IMR-90 (cell line): ENCODE results near the gene TUBGCP6. TPM values are rescaled to one million over a fixed set of nuclear protein-coding genes. Genes with fewer than 3 reads are reported as not detected.

Experiments
- ATAC-seq: fragments of 200-7000 bp; cut with Tn5 transposase; 2 replicates; pipeline ENCODE4 v1.9.1; 2020; ENCODE audit warnings: low read depth, mild to moderate bottlenecking, moderate library complexity
- BruUV-seq: library from RNA; stranded (reverse); fragments of 400-500 nt; replicated peaks from 2 replicates; lab custom pipeline; 2021; lab: Mats Ljungman, UMichigan
- CTCF ChIA-PET: fragments of 300-600 bp; formaldehyde crosslinking; extraction: SDS; loops from one replicate; lab custom pipeline; 2021; ENCODE audit warnings: antibody characterized with exemption; lab: Yijun Ruan, JAX
- POLR2A ChIA-PET: fragments of 300-600 bp; sonication (Branson Sonifier 250); formaldehyde crosslinking; loops from one replicate; lab custom pipeline; 2022; ENCODE audit warnings: antibody characterized with exemption; ENCODE audit not compliant: unreplicated experiment; lab: Charles Lee
- DNase-seq: peaks from one replicate; pipeline ENCODE4 v3.0.0; 2013
- H2AFZ ChIP-seq: replicated peaks from 2 replicates; pipeline ENCODE3; 2013; ENCODE audit warnings: low read length, mild to moderate bottlenecking; ENCODE audit not compliant: poor library complexity
- H2AK5ac ChIP-seq: 2 replicates; pipeline ENCODE4 v1.6.1; 2013; ENCODE audit warnings: low read depth, low read length, inconsistent platforms
- H2AK9ac ChIP-seq: replicated peaks from 2 replicates; pipeline ENCODE3; 2013; ENCODE audit warnings: mild to moderate bottlenecking, low read depth, low read length, moderate library complexity; ENCODE audit not compliant: poor library complexity
- H2BK120ac ChIP-seq: 2 replicates; pipeline ENCODE4 v1.6.1; 2013; ENCODE audit warnings: low read depth, low read length, inconsistent platforms
- H2BK15ac ChIP-seq: 3 replicates; pipeline ENCODE4 v1.6.1; 2013; ENCODE audit warnings: low read depth, low read length, inconsistent platforms
- H2BK20ac ChIP-seq: 2 replicates; pipeline ENCODE4 v1.6.1; 2013; ENCODE audit warnings: low read depth, mild to moderate bottlenecking, inconsistent platforms, low read length, moderate library complexity
- H2BK5ac ChIP-seq: 2 replicates; pipeline ENCODE4 v1.6.1; 2013; ENCODE audit warnings: mild to moderate bottlenecking, low read depth, low read length, inconsistent platforms; ENCODE audit not compliant: poor library complexity, severe bottlenecking
- H3K14ac ChIP-seq: replicated peaks from 2 replicates; pipeline ENCODE4 v1.6.1; 2013; ENCODE audit warnings: low read depth, low read length, inconsistent platforms
- H3K18ac ChIP-seq: 2 replicates; pipeline ENCODE4 v1.6.1; 2013; ENCODE audit warnings: low read depth, low read length, control low read depth
- H3K23ac ChIP-seq: 2 replicates; pipeline ENCODE4 v1.6.1; 2013; ENCODE audit warnings: low read depth, low read length, inconsistent platforms
- H3K27ac ChIP-seq: 2 replicates; pipeline ENCODE4 v1.5.1; 2013; ENCODE audit warnings: mild to moderate bottlenecking, control low read depth, low read length; ENCODE audit not compliant: insufficient read depth
- H3K27me3 ChIP-seq: 2 replicates; pipeline ENCODE4 v1.6.1; 2013; ENCODE audit warnings: low read length; ENCODE audit not compliant: control insufficient read depth, insufficient read depth
- H3K36me3 ChIP-seq: 2 replicates; pipeline ENCODE4 v1.6.1; 2013; ENCODE audit warnings: low read length, mixed read lengths; ENCODE audit not compliant: control insufficient read depth, insufficient read depth
- H3K4ac ChIP-seq: 2 replicates; pipeline ENCODE4 v1.6.1; 2013; ENCODE audit warnings: low read depth, low read length, inconsistent platforms
- H3K4me1 ChIP-seq: 2 replicates; pipeline ENCODE4 v1.6.1; 2013; ENCODE audit warnings: low read length, mixed read lengths; ENCODE audit not compliant: control insufficient read depth, insufficient read depth
- H3K4me2 ChIP-seq: 2 replicates; pipeline ENCODE4 v1.6.1; 2013; ENCODE audit warnings: low read depth, mild to moderate bottlenecking, control low read depth, low read length, moderate library complexity
- H3K4me3 ChIP-seq: 2 replicates; pipeline ENCODE4 v1.5.1; 2013; ENCODE audit warnings: low read depth, mild to moderate bottlenecking, control low read depth, low read length, moderate library complexity; ENCODE audit not compliant: insufficient read depth
- H3K56ac ChIP-seq: 2 replicates; pipeline ENCODE4 v1.6.1; 2013; ENCODE audit warnings: low read length, inconsistent platforms; ENCODE audit not compliant: insufficient read depth; ENCODE audit errors: extremely low read depth
- H3K79me1 ChIP-seq, 2 experiments: 2 replicates each; pipeline ENCODE4 v1.6.1; 2013; ENCODE audit warnings: low read length in 2 of 2, inconsistent platforms in 1 of 2, low read depth in 1 of 2
- H3K9ac ChIP-seq: 2 replicates; pipeline ENCODE4 v1.6.1; 2013; ENCODE audit warnings: low read depth, low read length, control low read depth
- H3K9me1 ChIP-seq: 2 replicates; pipeline ENCODE4 v1.6.1; 2013; ENCODE audit warnings: low read length, inconsistent platforms; ENCODE audit not compliant: insufficient read depth
- H3K9me3 ChIP-seq: 2 replicates; pipeline ENCODE4 v1.6.1; 2013; ENCODE audit warnings: low read length; ENCODE audit not compliant: control insufficient read depth, insufficient read depth
- H4K20me1 ChIP-seq: 2 replicates; pipeline ENCODE4 v1.6.1; 2013; ENCODE audit warnings: low read length, inconsistent platforms; ENCODE audit not compliant: insufficient read depth
- H4K5ac ChIP-seq: 2 replicates; pipeline ENCODE4 v1.6.1; 2013; ENCODE audit warnings: mild to moderate bottlenecking, low read depth, low read length, control low read depth
- H4K8ac ChIP-seq, 2 experiments: 2 replicates each; pipeline ENCODE4 v1.6.1; 2013; ENCODE audit warnings: low read depth in 2 of 2, low read length in 2 of 2, control low read depth in 1 of 2, inconsistent platforms in 1 of 2
- H4K91ac ChIP-seq: 2 replicates; pipeline ENCODE4 v1.6.1; 2013; ENCODE audit warnings: low read depth, low read length, inconsistent platforms; ENCODE audit not compliant: insufficient read depth
- BHLHE40 ChIP-seq: fragments of 150-350 bp; IDR thresholded peaks from 2 replicates; pipeline ENCODE4 v1.6.1; 2016; ENCODE audit warnings: mild to moderate bottlenecking, low read depth, low read length
- CEBPB ChIP-seq: IDR thresholded peaks from 2 replicates; pipeline ENCODE4 v1.6.1; 2012; ENCODE audit warnings: low read depth, low read length, improper control_type of control experiment
- CHD1 ChIP-seq: IDR thresholded peaks from 2 replicates; pipeline ENCODE4 v1.6.1; 2012; ENCODE audit warnings: low read depth, low read length, improper control_type of control experiment
- ELK1 ChIP-seq: fragments of 150-350 bp; IDR thresholded peaks from 2 replicates; pipeline ENCODE4 v1.6.1; 2016; ENCODE audit warnings: low read depth, mild to moderate bottlenecking, low read length, moderate library complexity, borderline replicate concordance
- FOS ChIP-seq: fragments of 150-350 bp; IDR thresholded peaks from 2 replicates; pipeline ENCODE4 v1.6.1; 2016; ENCODE audit warnings: low read depth, low read length
- MAZ ChIP-seq: IDR thresholded peaks from 2 replicates; pipeline ENCODE4 v1.6.1; 2012; ENCODE audit warnings: low read depth, mild to moderate bottlenecking, low read length, improper control_type of control experiment, moderate library complexity, borderline replicate concordance
- NFE2L2 ChIP-seq: fragments of 150-350 bp; IDR thresholded peaks from 2 replicates; pipeline ENCODE4 v1.6.1; 2016; ENCODE audit warnings: low read depth, mild to moderate bottlenecking, low read length
- RAD21 ChIP-seq: IDR thresholded peaks from 2 replicates; pipeline ENCODE4 v1.6.1; 2012; ENCODE audit warnings: low read length, improper control_type of control experiment
- RFX5 ChIP-seq: IDR thresholded peaks from 2 replicates; pipeline ENCODE4 v1.8.0; 2012; ENCODE audit warnings: low read depth, mild to moderate bottlenecking, low read length, moderate library complexity
- SMC3 ChIP-seq: fragments of 150-350 bp; IDR thresholded peaks from 2 replicates; pipeline ENCODE4 v1.6.1; 2016; ENCODE audit warnings: low read depth, mild to moderate bottlenecking, antibody characterized with exemption, low read length, moderate library complexity
- USF2 ChIP-seq: fragments of 150-350 bp; IDR thresholded peaks from 2 replicates; pipeline ENCODE4 v1.6.1; 2017; ENCODE audit warnings: mild to moderate bottlenecking, antibody characterized with exemption, low read length, low read depth
- WGBS, 2 experiments: methylation state at CpG; one replicate each; pipeline versions ENCODE4 v1.1.5 to v1.1.7; 2013; ENCODE audit warnings: missing lambda C conversion rate in 2 of 2; ENCODE audit not compliant: insufficient read length in 1 of 2; ENCODE audit errors: extremely low coverage in 2 of 2; 5-methylcytosine and 5-hydroxymethylcytosine counted together
- dilution Hi-C: fragments of 300-500 bp; cut with HindIII; formaldehyde crosslinking; loops from one replicate; pipeline ENCODE4 v1.14.3; 2018; ENCODE audit warnings: low sequenced_read_pairs; ENCODE audit not compliant: unreplicated experiment
- in situ Hi-C: fragments of 300-500 bp; cut with MboI; formaldehyde crosslinking; loops from 3 replicates; pipeline ENCODE4 v1.14.3; 2019; ENCODE audit warnings: low sequenced_read_pairs, inconsistent platforms, mixed read lengths
- intact Hi-C: fragments of 100-400 bp; cut with micrococcal nuclease; formaldehyde crosslinking; loops from 2 replicates; pipeline ENCODE4 v1.10.0; 2022
- polyA plus RNA-seq, 3 experiments: library from polyadenylated mRNA; depleted of rRNA; stranded (reverse); fragments of >200 nt; gene quantifications; 2 replicates each; pipeline ENCODE4 v1.2.3, GENCODE V29; 2012; ENCODE audit warnings: low replicate concordance in 1 of 3
- total RNA-seq: library from RNA; depleted of rRNA; stranded (reverse); fragments of >200 nt; gene quantifications from 2 replicates; pipeline ENCODE4 v1.2.3, GENCODE V29; 2012
- TF ChIP-seq, protein P1 (sequence below): conservative IDR thresholded peaks from 2 replicates; pipeline ENCODE4 v1.5.1; 2012; ENCODE audit warnings: mild to moderate bottlenecking, low read depth, low read length, improper control_type of control experiment

Gene TUBGCP6
- total and polyA plus RNA-seq, 2 of the 4 experiments (the other 2 are of a cell fraction) = 10.8 to 28.6 TPM

DNA sequence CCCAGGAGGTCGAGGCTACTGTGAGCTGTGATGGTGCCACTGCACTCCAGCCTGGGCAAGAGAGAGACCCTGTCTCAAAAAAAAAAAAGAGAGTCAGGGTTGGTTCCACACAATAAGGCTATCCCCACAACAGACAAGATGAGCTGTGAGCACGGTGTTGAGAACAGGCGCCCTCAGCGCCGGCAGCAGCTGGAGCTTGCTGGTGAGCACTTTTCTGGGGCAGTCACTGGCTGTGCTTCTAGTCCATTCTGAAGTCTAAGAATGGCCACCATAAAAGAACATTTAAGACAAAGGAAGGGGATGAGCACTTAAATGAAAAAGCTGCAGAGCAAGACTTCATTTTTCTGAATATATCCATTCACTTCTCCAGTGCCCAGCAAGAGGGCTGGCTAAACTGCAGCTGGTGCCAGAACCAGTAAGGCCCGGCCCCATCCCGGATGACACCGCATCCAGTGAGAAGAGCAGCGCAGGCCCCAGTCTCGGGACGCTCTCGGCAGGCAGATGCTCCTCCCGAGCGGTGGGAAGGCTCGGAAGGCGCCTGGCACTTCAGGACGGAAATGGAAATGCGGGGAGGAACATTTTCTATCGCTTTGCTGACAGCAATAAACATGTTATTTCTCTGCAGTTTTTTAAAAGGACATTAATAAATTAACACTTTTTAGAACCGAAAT lies 12.2 kb downstream of the TUBGCP6 start:
- CTCF ChIA-PET = no interaction called here
- no peak for ATAC-seq

More for the DNA sequence above, 12.2 kb downstream of the TUBGCP6 start:
- H3K23ac ChIP-seq = no peak overlapping the region
- no peaks in the 10 kb centered on the region for H3K9me3 ChIP-seq
- in situ Hi-C loops (no loop called here), intact Hi-C loops (no loop called here), dilution Hi-C loops (no loop called here)
- no peak overlapping the region for H3K56ac ChIP-seq
- H4K91ac ChIP-seq = no peak overlapping the region
- H3K14ac ChIP-seq = no peak overlapping the region
- peaks cover 38% of the 10 kb centered on the region for H3K36me3 ChIP-seq
- H4K20me1 ChIP-seq = peaks cover 34% of the 10 kb centered on the region
- H3K27me3 ChIP-seq = no peaks in the 10 kb centered on the region
- no peak overlapping the region for H2BK20ac ChIP-seq
- H3K27ac ChIP-seq = no peak overlapping the region
- no peak overlapping the region for H4K8ac ChIP-seq
- no peak overlapping the region for H3K4me2 ChIP-seq
- no peak overlapping the region for H3K4me3 ChIP-seq
- TF ChIP-seq RAD21 (no peak), USF2 (no peak), FOS (no peak), RFX5 (no peak), CEBPB (no peak), ELK1 (no peak), CHD1 (no peak), SMC3 (no peak), NFE2L2 (no peak), MAZ (no peak), BHLHE40 (no peak)
- TF ChIP-seq, protein P1, sequence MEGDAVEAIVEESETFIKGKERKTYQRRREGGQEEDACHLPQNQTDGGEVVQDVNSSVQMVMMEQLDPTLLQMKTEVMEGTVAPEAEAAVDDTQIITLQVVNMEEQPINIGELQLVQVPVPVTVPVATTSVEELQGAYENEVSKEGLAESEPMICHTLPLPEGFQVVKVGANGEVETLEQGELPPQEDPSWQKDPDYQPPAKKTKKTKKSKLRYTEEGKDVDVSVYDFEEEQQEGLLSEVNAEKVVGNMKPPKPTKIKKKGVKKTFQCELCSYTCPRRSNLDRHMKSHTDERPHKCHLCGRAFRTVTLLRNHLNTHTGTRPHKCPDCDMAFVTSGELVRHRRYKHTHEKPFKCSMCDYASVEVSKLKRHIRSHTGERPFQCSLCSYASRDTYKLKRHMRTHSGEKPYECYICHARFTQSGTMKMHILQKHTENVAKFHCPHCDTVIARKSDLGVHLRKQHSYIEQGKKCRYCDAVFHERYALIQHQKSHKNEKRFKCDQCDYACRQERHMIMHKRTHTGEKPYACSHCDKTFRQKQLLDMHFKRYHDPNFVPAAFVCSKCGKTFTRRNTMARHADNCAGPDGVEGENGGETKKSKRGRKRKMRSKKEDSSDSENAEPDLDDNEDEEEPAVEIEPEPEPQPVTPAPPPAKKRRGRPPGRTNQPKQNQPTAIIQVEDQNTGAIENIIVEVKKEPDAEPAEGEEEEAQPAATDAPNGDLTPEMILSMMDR = no peak
- no peak overlapping the region for H3K18ac ChIP-seq
- DNase-seq = no peak
- H2AK5ac ChIP-seq = no peak overlapping the region
- no peak overlapping the region for H3K9ac ChIP-seq
- H3K4me1 ChIP-seq = no peaks in the 10 kb centered on the region
- H3K4ac ChIP-seq = no peak overlapping the region
- 92% methylated on average over 9 of the region's 20 CpGs; no CpG with 5 or more reads in 1 of the 2 experiments for WGBS, 2 experiments
- no peak overlapping the region for H2AK9ac ChIP-seq
- BruUV-seq = no TSS peak
- peaks cover 14% of the 10 kb centered on the region for H3K9me1 ChIP-seq
- POLR2A ChIA-PET = no interaction called here
- H3K79me1 ChIP-seq = peaks cover 9 to 47% of the 10 kb centered on the region in 2 experiments
- no peak overlapping the region for H2AFZ ChIP-seq
- no peak overlapping the region for H2BK120ac ChIP-seq
- H2BK5ac ChIP-seq = no peak overlapping the region
- H4K5ac ChIP-seq = no peak overlapping the region
- no peak overlapping the region for H2BK15ac ChIP-seq
